Glutamatergic neuron (in vitro differentiated cells): ENCODE data around the gene ALPK3. TPM values are rescaled to one million over a fixed set of nuclear protein-coding genes. Genes with fewer than 3 reads are reported as not detected.

Source experiments
- DNase-seq: peaks from one replicate; pipeline ENCODE4 v3.0.0; 2022
- H3K27ac Mint-ChIP-seq: one replicate; pipeline ENCODE4 v1.8.0; 2020; ENCODE audit warnings: mild to moderate bottlenecking, mixed read lengths, inconsistent platforms; ENCODE audit not compliant: unreplicated experiment
- H3K27me3 Mint-ChIP-seq: one replicate; pipeline ENCODE4 v1.8.0; 2020; ENCODE audit warnings: mild to moderate bottlenecking, moderate library complexity, mixed read lengths, inconsistent platforms; ENCODE audit not compliant: unreplicated experiment
- H3K36me3 Mint-ChIP-seq: one replicate; pipeline ENCODE4 v1.8.0; 2020; ENCODE audit warnings: mild to moderate bottlenecking, mixed read lengths, inconsistent platforms; ENCODE audit not compliant: unreplicated experiment
- H3K4me1 Mint-ChIP-seq: one replicate; pipeline ENCODE4 v1.8.0; 2020; ENCODE audit warnings: mild to moderate bottlenecking, low read depth, mixed read lengths, inconsistent platforms; ENCODE audit not compliant: unreplicated experiment
- H3K4me3 Mint-ChIP-seq: one replicate; pipeline ENCODE4 v1.8.0; 2020; ENCODE audit warnings: mild to moderate bottlenecking, mixed read lengths, inconsistent platforms; ENCODE audit not compliant: unreplicated experiment
- H3K9me3 Mint-ChIP-seq: one replicate; pipeline ENCODE4 v1.8.0; 2020; ENCODE audit warnings: mild to moderate bottlenecking, moderate library complexity, mixed read lengths, inconsistent platforms; ENCODE audit not compliant: unreplicated experiment
- total RNA-seq: library from RNA; stranded (reverse); fragmentation: NEBNext Ultra II Directional; extraction: Animal tissue kit (Norgen Biotek cat#: 25700); gene quantifications from one replicate; pipeline ENCODE4 v1.2.1, GENCODE V29; 2021; ENCODE audit not compliant: unreplicated experiment
- TF ChIP-seq, protein P1 (sequence below): fragments of 200-600 bp; sonication (generic); IDR thresholded peaks from one replicate; pipeline ENCODE4 v1.5.0; 2021; ENCODE audit not compliant: partially characterized antibody, unreplicated experiment

Gene ALPK3
- total RNA-seq, 1 donor from 2014 or later: 6.8 TPM

GRCh38 chr15:84917452-84917851, 100.3 kb downstream of the ALPK3 start:
- H3K4me3 Mint-ChIP-seq: no peak overlapping the region
- H3K27me3 Mint-ChIP-seq: peaks cover 7% of the 10 kb centered on the region
- H3K9me3 Mint-ChIP-seq: peaks cover 3% of the 10 kb centered on the region
- H3K4me1 Mint-ChIP-seq: peaks cover 19% of the 10 kb centered on the region
- no peaks in the 10 kb centered on the region for H3K36me3 Mint-ChIP-seq
- no peak overlapping the region for H3K27ac Mint-ChIP-seq
- no peak for DNase-seq
- TF ChIP-seq, protein P1, sequence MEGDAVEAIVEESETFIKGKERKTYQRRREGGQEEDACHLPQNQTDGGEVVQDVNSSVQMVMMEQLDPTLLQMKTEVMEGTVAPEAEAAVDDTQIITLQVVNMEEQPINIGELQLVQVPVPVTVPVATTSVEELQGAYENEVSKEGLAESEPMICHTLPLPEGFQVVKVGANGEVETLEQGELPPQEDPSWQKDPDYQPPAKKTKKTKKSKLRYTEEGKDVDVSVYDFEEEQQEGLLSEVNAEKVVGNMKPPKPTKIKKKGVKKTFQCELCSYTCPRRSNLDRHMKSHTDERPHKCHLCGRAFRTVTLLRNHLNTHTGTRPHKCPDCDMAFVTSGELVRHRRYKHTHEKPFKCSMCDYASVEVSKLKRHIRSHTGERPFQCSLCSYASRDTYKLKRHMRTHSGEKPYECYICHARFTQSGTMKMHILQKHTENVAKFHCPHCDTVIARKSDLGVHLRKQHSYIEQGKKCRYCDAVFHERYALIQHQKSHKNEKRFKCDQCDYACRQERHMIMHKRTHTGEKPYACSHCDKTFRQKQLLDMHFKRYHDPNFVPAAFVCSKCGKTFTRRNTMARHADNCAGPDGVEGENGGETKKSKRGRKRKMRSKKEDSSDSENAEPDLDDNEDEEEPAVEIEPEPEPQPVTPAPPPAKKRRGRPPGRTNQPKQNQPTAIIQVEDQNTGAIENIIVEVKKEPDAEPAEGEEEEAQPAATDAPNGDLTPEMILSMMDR: no peak

- DNase-seq: no peak
- Mint-ChIP-seq H3K9me3 (peaks cover 3% of the 10 kb centered on the region), H3K4me3 (no peak overlapping the region), H3K27ac (no peak overlapping the region), H3K27me3 (peaks cover 7% of the 10 kb centered on the region), H3K36me3 (no peaks in the 10 kb centered on the region), H3K4me1 (peaks cover 14% of the 10 kb centered on the region)
- TF ChIP-seq, protein P1: no peak
Measured at GRCh38 chr15:84919106-84919667, 102.0 kb downstream of the ALPK3 start.

- Mint-ChIP-seq H3K27me3 (peaks cover 9% of the 10 kb centered on the region), H3K36me3 (no peaks in the 10 kb centered on the region), H3K27ac (no peak overlapping the region), H3K9me3 (no peaks in the 10 kb centered on the region), H3K4me3 (no peak overlapping the region), H3K4me1 (peaks cover 5% of the 10 kb centered on the region)
- TF ChIP-seq, protein P1: no peak
- DNase-seq: no peak
Measured at GRCh38 chr15:84921121-84921520, 104.0 kb downstream of the ALPK3 start.

- no peak for DNase-seq
- no peak overlapping the region for H3K27ac Mint-ChIP-seq
Measured at GRCh38 chr15:84922530-84922929, 105.4 kb downstream of the ALPK3 start.

More at GRCh38 chr15:84922530-84922929, 105.4 kb downstream of the ALPK3 start:
- H3K4me3 Mint-ChIP-seq: no peak overlapping the region
- peaks cover 5% of the 10 kb centered on the region for H3K4me1 Mint-ChIP-seq
- no peaks in the 10 kb centered on the region for H3K36me3 Mint-ChIP-seq
- no peaks in the 10 kb centered on the region for H3K9me3 Mint-ChIP-seq
- H3K27me3 Mint-ChIP-seq: peaks cover 9% of the 10 kb centered on the region
- TF ChIP-seq, protein P1: no peak

Other genes starting within 250 kb of the ALPK3 start
- 40.0 TPM for gene ZSCAN2, start 216.3 kb upstream of the ALPK3 start, total RNA-seq
- 19.5 TPM for gene WDR73, start 163.1 kb upstream of the ALPK3 start, total RNA-seq
- gene NMB, start 159.2 kb upstream of the ALPK3 start, total RNA-seq: 6.9 TPM
- gene SEC11A, start 101.2 kb upstream of the ALPK3 start, total RNA-seq: 84.3 TPM
- gene ZNF592, start 68.8 kb upstream of the ALPK3 start, total RNA-seq: 42.3 TPM
- 0.25 TPM for gene SLC28A1, start 67.3 kb downstream of the ALPK3 start, total RNA-seq
- 5.7 TPM for gene PDE8A, start 164.5 kb downstream of the ALPK3 start, total RNA-seq